HG02759 (cell line): ENCODE results near the gene GNAZ.

Experiments
- ATAC-seq: cut with Tn5 transposase; IDR thresholded peaks from one replicate; pipeline ENCODE4 v1.9.1; 2021; ENCODE audit warnings: mild to moderate bottlenecking, moderate library complexity; ENCODE audit not compliant: unreplicated experiment

Gene GNAZ

DNA sequence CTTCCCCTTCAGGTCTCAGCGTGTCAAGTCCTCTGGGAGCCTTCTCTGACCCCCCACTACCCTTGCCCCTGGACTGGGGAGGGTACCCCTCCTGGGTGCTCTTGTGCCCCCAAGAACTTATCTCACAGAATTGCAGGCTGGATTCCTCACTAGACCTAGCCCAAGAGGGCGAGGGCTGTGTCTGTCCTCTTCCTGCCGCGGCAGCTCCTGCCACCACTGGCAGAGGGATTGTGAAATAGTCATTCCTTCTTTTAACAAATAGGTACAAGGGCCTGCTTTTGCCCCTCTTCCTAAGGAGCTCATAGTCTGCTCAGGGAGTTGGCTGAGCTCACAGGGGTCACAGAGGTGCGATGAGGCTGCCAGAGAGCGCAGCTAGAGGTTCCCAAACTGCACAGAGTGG, 80.4 kb downstream of the GNAZ start:
- ATAC-seq = no peak

DNA sequence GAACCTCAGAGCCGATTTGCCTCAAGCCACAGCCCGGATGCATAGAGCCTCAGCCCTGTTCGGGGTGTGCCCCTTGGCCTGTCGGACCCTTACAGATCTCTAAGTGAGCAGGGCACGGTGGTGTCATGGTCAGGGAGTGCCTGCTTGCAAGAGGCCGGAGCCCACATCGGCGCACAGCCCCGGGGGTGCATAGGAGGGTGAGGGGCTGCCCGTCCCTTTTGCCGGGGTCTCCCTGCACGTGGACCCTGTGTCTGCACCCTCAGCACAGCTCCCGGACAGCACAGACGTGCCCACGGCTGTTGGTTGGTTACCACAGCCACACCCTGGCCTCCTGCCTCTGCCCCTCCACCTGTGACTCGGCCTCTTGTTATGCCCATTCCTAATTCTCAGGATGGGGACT, 81.5 kb downstream of the GNAZ start:
- ATAC-seq = no peak

DNA sequence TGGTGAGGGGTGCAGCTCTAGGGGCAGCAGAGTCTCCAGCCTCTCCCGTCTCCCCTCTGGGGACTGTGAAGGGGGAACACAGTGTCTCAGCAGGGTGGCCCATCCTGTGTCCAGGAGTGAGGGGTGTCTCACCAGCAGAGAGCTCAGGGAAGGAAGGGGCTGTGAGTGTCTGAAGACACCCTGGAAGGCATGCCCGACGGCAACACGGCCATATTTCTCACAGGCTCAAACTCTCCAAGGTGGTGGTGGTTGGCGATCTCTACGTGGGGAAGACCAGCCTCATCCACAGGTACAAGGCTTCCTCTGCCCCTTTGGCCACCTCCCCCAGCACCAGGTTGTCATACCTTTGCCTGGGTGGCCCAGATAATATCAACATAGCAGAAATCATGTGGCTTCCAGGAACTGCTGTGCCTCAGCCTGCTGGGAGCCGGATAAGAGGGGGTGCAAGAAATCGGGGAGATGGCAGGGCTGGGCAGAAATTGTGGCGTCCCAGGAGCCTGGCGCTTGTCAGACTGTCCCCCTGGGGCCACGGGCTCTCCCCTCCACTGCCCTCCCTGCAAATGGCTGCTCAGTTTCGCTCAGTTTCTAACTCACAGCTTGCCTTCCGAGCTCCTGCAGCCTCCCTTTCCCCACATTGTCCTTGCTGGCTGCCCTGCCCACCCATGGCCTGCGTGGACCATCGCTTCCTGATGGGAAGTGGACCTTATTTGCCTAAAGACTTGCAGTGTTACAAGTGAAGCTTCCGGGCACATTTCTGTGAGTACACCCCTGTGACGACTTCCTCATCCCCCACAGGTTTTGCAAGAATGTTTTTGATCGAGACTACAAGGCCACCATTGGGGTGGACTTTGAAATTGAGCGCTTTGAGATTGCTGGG, 82.2 kb downstream of the GNAZ start:
- no peak for ATAC-seq

DNA sequence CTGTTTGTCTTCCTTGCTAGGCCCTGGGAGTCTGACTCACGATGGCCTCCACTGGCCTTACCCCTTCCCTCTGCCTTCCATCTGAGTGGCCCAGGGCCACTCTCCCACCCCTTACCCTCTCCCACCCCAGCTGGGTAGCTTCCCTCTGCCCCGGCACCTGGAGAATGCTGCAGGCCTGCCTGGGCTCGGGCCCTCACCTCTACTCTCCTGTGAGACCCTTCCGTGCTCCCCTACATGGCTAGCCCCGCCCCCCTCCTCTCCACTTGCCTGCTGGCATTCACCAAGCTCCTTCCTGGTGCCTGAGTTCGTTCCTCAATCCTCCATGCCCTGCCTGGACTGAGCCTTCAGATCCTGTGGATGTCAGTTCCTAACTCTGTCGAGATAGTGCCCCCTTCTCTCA, 83.7 kb downstream of the GNAZ start:
- ATAC-seq = no peak

DNA sequence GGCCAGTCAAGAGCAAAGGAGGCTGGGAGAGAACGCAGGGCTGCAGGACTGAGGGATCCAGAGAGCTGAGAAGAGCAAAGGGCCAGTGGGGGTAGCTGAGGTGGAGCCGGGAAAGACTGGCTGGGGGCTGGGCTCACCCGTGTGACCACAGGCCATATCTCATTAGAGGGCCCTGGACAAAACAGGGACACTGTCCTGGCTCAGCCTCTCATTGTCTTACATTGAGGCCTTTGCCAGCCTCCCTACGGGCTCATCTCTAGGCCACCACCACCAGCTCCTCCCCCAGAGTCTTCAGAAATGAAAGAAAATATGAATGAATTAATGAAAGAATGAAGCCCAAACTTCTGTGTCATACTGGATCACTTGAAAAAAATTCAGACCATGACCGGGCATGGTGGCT, 84.1 kb downstream of the GNAZ start:
- no peak for ATAC-seq

DNA sequence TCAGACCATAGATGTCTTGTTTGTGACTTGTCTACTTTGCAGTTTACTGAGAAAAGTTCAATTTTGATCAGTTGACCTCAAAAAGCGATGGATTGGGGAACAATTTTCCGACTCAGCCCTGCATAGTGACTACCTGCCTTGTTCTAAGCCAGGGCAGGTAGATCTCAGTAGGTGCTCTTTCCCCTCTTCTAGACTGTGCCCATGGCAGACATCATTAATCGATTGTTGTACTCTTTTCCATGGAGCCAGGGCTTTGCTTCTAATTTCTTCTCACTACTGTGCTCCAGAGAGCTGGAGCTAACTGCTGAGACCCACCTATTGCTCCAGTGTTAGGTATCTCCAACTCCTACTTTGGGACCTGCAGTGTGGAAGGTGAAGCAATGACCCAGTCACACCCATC, 84.8 kb downstream of the GNAZ start:
- no peak for ATAC-seq

DNA sequence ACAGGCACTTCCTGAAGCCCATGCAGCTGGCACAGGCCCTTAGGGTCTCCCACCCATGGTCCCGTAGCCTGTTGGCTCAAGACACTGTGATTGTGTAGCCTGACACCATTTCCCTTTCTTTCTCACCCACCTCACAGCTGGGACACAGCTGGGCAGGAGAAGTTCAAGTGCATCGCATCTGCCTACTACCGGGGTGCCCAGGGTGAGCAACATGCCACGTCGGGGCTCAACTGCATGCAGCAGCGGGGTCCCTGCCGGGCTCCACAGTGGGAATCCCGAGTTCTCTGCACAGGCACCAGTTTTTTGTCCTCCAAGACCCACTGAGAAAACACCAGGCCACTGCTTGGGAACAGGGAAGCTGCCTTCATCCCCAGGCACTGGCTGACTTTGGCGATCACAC, 85.5 kb downstream of the GNAZ start:
- ATAC-seq = no peak

DNA sequence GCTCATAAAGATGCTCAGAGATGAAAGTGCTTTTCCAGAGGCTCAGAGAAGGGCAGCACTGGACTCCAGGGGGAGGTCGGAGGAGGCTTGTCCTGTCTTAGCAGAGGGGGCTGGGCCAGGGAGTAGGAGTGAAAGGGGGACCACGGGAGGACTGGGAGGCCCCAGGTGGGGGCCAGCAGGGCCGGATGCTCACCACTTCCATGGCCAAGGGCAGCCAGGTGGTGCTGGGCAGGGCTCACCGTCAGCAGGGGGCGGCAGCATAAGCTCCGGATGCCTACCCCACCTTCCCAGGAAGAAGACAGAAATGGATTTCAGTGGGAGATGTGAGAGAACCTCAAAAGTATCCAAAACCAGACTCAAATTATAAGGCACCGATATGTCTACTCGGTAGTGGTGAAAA, 86.0 kb downstream of the GNAZ start:
- no peak for ATAC-seq

DNA sequence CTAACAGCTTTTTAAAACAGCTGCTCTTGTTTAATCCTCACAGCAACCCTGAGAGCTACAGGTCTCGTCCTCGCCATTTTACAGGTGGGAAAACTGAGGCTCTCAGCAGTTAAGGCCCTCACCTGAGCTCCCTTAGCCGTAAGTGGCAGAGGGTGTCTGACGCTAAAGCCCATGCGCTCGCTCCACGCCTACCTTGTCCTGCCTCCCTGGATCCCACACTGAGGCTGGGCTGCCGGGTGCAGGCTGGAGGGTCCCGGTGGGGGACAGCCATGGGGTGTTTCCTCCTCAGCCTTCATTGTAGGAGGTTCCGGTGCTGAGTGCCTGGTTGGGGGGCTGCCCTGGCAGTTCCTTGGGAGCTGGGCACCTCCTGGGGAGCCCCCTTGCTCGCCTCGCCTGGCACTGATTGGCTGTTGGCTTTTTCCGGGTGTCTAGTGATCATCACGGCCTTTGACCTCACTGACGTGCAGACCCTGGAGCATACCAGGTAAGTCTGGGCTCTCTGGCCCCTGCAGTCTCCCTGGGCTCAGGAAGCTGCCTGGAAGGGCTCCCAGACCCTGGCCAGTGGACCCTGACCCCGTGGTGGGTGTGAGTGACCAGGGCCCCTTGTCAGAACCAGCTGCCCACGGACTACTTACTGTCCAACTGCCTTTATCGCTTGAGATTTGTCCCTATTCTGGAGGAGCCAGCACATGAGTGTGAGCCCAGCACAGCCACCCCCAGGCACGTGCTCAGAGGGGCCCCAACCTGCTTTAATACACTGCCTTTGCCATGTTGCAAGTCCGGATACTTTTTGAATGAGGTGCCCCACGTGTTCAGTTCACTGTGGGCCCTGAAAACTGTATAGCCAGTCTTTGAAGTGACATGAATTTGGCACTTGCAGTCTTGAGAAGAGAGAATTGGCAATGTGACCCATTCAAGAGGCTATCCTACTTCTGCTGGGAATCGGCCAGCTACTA, 87.5 kb downstream of the GNAZ start:
- ATAC-seq = no peak

DNA sequence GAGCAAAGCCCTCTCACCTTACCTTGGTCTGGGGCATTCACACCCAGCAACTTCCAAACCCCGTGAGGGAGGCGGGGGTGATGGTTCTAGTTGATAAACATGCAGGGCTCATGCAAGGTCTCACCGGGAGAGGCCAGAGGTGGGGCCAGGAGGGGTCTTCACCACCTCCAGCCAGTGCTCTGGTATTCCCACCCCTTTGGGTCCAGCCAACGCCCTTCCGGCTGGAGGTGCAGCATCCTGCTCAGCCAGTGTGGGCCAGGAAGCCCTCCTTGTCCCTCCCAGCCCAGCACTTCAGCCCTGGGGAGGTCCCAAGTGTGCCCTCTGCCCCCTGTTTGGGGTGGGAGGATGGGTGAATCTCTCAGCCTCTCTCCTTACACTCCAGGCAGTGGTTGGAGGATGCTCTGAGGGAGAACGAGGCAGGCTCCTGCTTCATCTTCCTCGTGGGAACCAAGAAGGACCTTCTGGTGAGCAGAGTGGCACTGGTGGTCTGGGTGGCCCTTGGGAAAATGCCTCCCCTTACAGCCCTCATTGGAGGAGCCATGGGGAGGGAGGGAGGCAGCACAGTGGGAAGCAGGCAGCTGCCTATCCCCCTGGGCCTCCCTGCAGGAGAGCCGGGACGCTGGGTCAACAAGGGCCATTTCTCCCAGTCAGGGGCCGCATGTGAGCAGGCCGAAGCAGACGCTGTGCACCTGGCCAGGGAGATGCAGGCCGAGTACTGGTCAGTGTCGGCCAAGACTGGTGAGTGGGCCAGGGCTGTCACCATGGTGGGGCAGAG, 88.4 kb downstream of the GNAZ start:
- no peak for ATAC-seq

DNA sequence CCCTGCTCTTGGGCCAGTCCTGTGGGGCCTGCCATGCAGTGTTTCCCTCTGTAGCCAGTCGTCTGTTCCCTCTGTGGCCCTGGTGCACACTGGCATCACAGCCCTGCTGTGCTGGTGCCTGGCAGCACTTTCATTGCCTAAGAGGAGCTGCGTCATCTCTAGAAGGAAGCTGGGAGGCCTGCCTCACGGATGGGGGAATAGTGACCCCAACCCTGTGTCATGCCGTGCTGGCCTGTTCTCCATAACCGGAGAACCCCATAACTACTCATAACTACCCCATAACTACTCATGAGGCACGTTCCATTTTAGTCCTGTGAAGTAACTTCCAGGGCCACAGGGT, 88.9 kb downstream of the GNAZ start:
- ATAC-seq = no peak

DNA sequence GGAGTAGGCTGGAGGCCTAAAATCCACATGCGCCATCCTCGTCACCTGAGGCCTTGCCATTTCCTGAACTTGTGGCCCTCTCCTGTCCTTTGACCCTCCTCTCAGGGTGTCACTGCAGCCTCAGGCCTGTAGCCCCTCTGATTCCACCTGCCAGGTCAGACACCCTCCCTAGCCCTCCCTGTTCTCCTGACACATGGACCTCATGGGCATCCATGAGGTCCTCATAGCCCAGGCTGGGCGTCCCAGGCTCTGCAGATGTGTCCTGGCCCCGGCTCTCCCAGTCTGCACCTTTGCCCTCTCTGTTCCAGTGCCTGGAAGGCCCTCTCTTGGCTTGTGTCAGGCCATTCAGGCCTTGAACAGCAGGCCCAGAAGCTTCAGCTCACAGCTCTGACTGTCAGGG, 90.7 kb downstream of the GNAZ start:
- ATAC-seq = no peak

DNA sequence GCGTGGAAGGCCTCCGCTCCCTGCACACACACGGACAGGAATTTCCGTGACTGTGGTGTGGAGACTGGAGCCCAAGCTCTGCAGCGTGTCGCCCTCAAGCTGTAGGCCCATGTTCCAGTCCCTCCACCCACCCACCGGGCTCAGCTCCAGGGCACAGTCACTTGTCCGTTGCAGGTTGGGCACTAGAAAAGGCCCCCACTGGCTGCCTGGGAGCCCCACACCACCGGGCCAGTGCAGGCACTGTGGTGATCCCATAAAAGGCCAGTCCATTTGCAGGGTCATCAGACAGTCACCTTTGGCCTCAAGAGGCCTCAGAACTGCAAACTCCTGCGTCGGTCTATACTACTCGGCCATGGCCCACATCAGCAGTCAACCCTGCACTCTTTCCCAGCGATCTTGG, 91.3 kb downstream of the GNAZ start:
- no peak for ATAC-seq

DNA sequence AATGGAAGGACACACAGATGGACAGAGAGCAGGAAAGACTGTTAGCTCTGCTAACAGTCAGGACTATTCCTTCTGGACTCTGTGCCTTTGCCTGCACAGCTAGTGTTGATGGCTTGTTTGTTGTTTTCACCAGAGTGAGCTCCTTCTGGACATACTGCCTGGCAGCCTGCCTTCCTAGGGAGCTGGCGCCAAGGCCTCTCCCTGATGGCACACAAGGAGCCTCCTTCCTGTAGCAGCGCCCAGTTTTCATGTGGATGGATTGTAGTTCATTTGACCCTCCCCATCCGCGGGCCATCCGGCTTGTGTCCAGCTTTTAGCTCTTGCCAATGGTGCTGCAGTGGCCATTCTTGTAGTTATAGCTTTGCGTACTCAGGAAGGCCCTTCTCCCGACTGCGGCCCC, 93.3 kb downstream of the GNAZ start:
- ATAC-seq = no peak

DNA sequence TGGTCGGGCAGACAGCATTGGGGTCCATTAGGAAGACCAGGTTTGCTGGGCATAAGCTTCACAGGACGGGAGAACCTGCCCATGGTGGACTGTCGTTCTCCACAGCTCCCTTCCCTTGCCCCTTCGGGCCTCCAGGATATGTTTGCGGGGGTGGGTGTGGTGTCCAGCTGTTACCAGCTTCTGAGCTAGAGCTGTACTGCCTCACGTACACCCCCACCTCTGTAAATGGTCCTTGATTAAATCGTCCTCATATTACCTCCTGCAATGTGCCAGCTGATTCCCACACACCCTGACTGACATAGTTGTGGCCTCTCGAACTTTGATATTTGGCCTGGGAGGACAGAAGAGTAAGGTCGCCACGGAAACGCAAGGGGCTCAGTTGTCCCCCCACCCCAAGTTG, 93.8 kb downstream of the GNAZ start:
- ATAC-seq = no peak

DNA sequence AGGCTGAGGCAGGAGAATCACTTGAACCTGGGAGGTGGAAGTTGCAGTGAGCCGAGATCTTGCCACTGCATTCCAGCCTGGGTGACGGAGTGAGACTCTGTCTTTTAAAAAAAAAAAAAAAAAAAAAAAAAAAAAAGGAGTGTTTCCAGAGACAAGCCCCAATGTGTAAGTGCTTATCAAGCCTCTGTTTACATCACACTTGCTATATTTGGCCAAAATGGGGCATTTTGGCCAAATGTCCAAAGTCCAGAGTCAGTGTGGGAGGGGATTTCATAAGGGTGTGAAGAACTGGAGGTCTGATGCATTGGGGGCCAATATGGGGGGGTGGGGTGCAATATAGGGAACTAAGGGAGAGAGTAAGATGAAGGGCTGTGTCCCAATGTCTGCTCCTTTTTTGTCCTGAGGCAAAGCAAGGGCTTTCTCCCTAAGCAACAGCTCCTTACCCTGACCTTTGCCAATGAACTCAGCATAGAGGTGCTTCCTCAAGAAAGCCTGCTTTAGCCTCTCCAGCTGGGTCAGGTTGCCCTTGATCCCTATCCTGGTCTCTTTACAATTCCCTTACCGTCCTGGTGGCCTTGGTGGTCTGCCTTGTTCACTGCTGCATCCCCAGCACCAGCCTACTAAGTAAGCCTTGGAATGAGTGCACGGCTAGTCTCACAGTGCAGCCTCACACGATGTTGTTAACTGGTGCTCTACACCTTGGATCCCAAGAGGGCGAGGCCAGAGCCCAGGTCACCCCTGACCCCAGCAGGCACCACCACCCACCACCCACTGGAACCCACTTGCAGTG, 95.9 kb downstream of the GNAZ start:
- no peak for ATAC-seq

DNA sequence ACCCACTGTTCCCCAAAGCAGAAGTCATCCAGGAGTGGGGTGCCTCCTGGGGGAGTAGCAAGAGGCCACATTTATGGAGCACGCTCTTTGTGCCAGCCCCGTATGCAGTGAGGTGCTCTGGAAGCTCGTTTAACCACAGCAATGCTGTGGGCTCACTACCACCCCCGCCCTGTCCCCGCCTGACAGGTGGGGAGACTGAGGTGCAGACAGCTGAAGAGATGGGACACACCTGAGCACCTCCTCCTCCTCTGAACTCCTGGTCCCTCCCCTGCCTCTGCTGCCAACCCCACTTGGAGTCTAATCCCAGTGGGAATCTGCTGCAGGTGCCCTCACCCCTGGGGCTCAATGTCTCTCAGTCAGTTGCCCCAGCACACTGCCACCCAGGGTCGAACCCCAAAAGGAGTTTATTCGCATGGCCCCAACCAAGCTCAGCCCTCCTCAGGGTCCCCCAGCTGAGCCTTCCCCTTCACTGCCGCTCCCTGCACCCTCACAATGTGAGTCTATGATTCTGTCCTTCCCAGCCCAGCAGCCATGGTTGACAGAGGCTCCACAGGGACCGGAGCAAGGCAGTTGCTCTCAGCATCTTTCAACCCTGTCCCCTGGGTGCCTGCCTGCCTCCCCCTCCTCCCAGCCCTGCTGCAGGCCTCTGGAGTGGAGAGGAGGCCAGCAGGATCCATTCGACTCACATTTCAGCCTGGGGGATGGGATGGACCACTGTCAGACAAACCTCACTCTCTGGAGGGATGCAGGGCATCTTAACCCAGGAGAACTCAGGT, 96.7 kb downstream of the GNAZ start:
- ATAC-seq = no peak

DNA sequence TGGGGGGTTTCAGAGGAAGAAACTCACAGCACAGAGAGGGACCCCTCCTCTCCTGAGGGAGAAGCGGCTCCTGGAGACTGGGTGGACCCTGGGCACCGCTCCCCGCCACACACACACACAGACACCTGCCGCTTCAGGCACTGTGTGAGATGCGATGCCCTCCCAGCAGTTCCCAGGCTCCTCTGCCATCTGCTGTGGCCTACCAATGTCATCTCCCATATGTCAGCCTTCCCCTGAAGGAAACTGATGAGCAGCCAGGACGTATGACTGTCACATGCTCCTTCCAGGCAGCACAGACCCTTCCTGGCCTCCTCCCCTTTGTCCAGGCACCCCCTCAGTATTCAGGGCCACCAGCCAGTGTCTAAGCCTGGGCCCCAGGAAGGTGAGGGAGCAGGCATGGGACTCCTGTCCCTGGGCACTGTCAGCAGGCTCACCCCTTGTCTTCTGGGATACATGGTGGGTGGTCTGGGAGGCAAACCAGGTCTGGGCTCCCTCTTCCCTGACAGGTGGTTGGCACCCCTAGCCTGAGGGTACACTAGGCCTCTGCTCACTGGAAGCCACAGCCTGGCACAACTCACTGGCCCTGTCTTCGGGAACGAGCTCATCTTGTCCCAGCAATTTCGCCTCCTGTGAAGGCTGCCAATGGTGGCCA, 98.2 kb downstream of the GNAZ start:
- ATAC-seq = no peak

DNA sequence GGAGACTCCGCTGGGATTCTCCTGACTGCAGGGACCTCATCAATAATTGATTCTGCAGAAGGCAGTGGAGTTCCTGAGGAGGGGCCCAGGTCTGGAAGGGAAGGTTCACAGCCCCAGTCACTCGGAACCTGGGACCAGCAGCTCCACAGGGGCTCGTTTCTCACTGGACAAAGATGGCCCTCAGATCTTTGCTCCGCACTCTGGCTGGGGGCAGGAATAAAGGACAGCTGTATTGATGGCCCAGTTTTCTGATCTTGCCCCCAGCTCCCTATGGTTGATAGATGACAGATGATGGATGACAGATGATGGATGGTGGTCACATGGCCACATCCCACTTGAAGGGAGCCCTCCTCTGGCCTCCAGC, 98.7 kb downstream of the GNAZ start:
- no peak for ATAC-seq
